ENCODE data around the gene MYO5A. TPM values are rescaled to one million over a fixed set of nuclear protein-coding genes. Genes with fewer than 3 reads are reported as not detected.

The MYO5A gene
- polyA plus RNA-seq, 2 of the 4 experiments (the other 2 are of a cell fraction), result 15.1 to 46.7 TPM

DNA sequence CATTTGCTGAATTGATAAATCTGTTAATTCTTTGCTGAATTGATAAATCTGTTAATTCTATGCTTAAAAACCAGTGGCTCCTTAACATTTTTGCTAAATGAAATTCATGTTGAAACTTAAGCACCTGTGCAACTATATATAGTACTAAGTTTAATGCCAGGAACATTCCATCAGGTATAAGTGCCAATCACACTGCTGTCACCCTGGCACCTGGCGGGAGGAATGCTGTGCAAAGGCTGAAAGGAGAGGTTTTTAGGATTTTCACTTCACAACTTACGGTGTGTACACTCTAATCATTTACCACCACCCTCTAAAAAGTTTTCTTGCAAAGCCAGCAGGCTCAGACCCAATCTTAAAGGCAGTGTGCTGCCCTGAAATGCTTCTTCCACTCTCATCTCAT is 199.5 kb downstream of the MYO5A start:
- FAIRE-seq, result no peak
- ChIA-PET POLR2A (interaction anchor here (0.7 kb wide), 1 partner anchor 106 kb away, joined by 4 read pairs; no protein-coding TSS in a partner anchor), CTCF (interaction anchor here (0.6 to 0.7 kb wide), 2 partner anchors 271 to 386 kb away, joined by 3 read pairs; no protein-coding TSS in a partner anchor)
- WGBS (ENCODE audit: missing lambda C conversion rate), result 94% methylated on average over 2 of the region's 2 CpGs
- no peak for ATAC-seq
- DNase-seq (ENCODE audit: low read depth in 1 of 2, low spot score in 1 of 2), result no peak
- Histone ChIP-seq H3K4me2 (no peak overlapping the region), H3K27ac (no peak overlapping the region), H3K9me3 (no peaks in the 10 kb centered on the region), H3K4me3 (no peak overlapping the region), H3K4me1 (peaks cover 21% of the 10 kb centered on the region)
- TF ChIP-seq HDAC2 (IDR thresholded peaks at IDR 0.05) (no peak), RAD21 (conservative IDR thresholded peaks at IDR 0.05 in 1 of 2, IDR thresholded peaks at IDR 0.05 in 1 of 2) (no peak), CBX2 (IDR thresholded peaks at IDR 0.05; ENCODE audit: borderline replicate concordance, low read depth) (no peak), SREBF2 (IDR thresholded peaks at IDR 0.05) (no peak), MAFK (IDR thresholded peaks at IDR 0.05; ENCODE audit: partially characterized antibody) (no peak), JUN (IDR thresholded peaks at IDR 0.05) (no peak), KDM1A (IDR thresholded peaks at IDR 0.05; ENCODE audit: low read depth) (no peak), RNF2 (IDR thresholded peaks at IDR 0.05; ENCODE audit: borderline replicate concordance, low read depth) (no peak), FOSL2 (IDR thresholded peaks at IDR 0.05) (no peak), FOSL2 (CRISPR knock-in tag; IDR thresholded peaks at IDR 0.05) (no peak), RFX5 (IDR thresholded peaks at IDR 0.05) (no peak), FOXS1 (CRISPR knock-in tag; IDR thresholded peaks at IDR 0.05) (no peak), PHF8 (IDR thresholded peaks at IDR 0.05; ENCODE audit: borderline replicate concordance, low read depth) (no peak), GATA3 (IDR thresholded peaks at IDR 0.05; ENCODE audit: borderline replicate concordance) (no peak), RARB (CRISPR knock-in tag; IDR thresholded peaks at IDR 0.05) (no peak)
- TF ChIP-seq, protein P1, sequence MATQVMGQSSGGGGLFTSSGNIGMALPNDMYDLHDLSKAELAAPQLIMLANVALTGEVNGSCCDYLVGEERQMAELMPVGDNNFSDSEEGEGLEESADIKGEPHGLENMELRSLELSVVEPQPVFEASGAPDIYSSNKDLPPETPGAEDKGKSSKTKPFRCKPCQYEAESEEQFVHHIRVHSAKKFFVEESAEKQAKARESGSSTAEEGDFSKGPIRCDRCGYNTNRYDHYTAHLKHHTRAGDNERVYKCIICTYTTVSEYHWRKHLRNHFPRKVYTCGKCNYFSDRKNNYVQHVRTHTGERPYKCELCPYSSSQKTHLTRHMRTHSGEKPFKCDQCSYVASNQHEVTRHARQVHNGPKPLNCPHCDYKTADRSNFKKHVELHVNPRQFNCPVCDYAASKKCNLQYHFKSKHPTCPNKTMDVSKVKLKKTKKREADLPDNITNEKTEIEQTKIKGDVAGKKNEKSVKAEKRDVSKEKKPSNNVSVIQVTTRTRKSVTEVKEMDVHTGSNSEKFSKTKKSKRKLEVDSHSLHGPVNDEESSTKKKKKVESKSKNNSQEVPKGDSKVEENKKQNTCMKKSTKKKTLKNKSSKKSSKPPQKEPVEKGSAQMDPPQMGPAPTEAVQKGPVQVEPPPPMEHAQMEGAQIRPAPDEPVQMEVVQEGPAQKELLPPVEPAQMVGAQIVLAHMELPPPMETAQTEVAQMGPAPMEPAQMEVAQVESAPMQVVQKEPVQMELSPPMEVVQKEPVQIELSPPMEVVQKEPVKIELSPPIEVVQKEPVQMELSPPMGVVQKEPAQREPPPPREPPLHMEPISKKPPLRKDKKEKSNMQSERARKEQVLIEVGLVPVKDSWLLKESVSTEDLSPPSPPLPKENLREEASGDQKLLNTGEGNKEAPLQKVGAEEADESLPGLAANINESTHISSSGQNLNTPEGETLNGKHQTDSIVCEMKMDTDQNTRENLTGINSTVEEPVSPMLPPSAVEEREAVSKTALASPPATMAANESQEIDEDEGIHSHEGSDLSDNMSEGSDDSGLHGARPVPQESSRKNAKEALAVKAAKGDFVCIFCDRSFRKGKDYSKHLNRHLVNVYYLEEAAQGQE (IDR thresholded peaks at IDR 0.05), result no peak

DNA sequence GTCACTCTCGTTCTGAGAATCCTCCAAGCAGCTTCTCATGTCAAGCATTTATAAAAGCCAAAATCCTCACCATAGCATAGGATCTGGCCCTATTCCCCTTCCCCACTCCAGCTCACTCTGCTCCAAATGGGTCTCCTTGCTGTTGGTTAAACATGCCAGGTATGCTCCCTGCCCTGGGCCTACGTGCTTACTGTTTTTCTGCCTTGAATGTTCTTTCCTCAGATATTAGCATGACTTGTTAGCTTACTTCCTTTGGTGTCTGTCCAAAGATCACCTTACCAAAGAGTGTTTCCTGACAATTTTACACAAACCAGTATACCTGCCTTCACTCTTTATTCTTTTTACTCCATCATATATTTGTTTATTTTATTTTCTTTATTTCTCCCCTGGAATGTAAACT is 200.0 kb downstream of the MYO5A start:
- no peaks in the 10 kb centered on the region for H3K9me3 ChIP-seq
- H3K4me1 ChIP-seq, result peaks cover 16% of the 10 kb centered on the region
- ChIA-PET CTCF (interaction anchor here (0.7 to 2.7 kb wide), 6 partner anchors 38 to 406 kb away, joined by 3 to 16 read pairs (median 3); no protein-coding TSS in a partner anchor), POLR2A (no interaction called here)
- TF ChIP-seq, protein P2, sequence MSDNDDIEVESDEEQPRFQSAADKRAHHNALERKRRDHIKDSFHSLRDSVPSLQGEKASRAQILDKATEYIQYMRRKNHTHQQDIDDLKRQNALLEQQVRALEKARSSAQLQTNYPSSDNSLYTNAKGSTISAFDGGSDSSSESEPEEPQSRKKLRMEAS (IDR thresholded peaks at IDR 0.05), result no peak
- no peak for TF ChIP-seq JUN (IDR thresholded peaks at IDR 0.05)
- TF ChIP-seq, protein P3, sequence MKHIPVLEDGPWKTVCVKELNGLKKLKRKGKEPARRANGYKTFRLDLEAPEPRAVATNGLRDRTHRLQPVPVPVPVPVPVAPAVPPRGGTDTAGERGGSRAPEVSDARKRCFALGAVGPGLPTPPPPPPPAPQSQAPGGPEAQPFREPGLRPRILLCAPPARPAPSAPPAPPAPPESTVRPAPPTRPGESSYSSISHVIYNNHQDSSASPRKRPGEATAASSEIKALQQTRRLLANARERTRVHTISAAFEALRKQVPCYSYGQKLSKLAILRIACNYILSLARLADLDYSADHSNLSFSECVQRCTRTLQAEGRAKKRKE (CRISPR knock-in tag; IDR thresholded peaks at IDR 0.05; ENCODE audit: low read depth), result no peak
- no peak for TF ChIP-seq KDM1A (IDR thresholded peaks at IDR 0.05; ENCODE audit: low read depth)
- no peak for TF ChIP-seq ZFP36 (IDR thresholded peaks at IDR 0.05; ENCODE audit: borderline replicate concordance, partially characterized antibody)
- no peak for TF ChIP-seq ZNF302 (CRISPR knock-in tag; IDR thresholded peaks at IDR 0.05)
- TF ChIP-seq ESRRA (IDR thresholded peaks at IDR 0.05; ENCODE audit: borderline replicate concordance, low read length), result no peak
- TF ChIP-seq RCOR1 (IDR thresholded peaks at IDR 0.05; ENCODE audit: low read depth, low read length), result no peak
- TF ChIP-seq MAZ (IDR thresholded peaks at IDR 0.05; ENCODE audit: borderline replicate concordance, low read depth, low read length), result no peak
- no peak for TF ChIP-seq BHLHE40 (IDR thresholded peaks at IDR 0.05; ENCODE audit: low read depth, low read length)
- TF ChIP-seq RNF2 (IDR thresholded peaks at IDR 0.05; ENCODE audit: borderline replicate concordance, low read depth), result no peak
- H3K4me3 ChIP-seq, result no peak overlapping the region
- ATAC-seq (no peak), DNase-seq (ENCODE audit: low read depth in 1 of 2, low spot score in 1 of 2) (no peak), FAIRE-seq (no peak)
- no peak overlapping the region for H3K27ac ChIP-seq
- WGBS (ENCODE audit: missing lambda C conversion rate), result 97% methylated on average over 2 of the region's 2 CpGs
- H3K4me2 ChIP-seq, result no peak overlapping the region
